LNCAP (cell line): ENCODE results near the gene PAPSS2.

Experiments
- CTCF ChIP-seq: fragments of 450-650 bp; IDR thresholded peaks from 2 replicates; pipeline ENCODE4 v1.5.1; 2017; ENCODE audit warnings: mild to moderate bottlenecking

PAPSS2 gene

GRCh38 chr10:87635498-87636312 lies 24.0 kb upstream of the PAPSS2 start:
- TF ChIP-seq CTCF, result no peak

GRCh38 chr10:87636313-87636915 lies 23.3 kb upstream of the PAPSS2 start:
- TF ChIP-seq CTCF, result no peak

GRCh38 chr10:87639493-87639892 lies 20.2 kb upstream of the PAPSS2 start:
- TF ChIP-seq CTCF, result no peak

- TF ChIP-seq CTCF, result no peak
Observed at GRCh38 chr10:87640043-87640442, 19.6 kb upstream of the PAPSS2 start.

GRCh38 chr10:87642486-87642885 lies 17.2 kb upstream of the PAPSS2 start:
- TF ChIP-seq CTCF, result no peak

GRCh38 chr10:87642988-87643387 lies 16.7 kb upstream of the PAPSS2 start:
- no peak for TF ChIP-seq CTCF

- TF ChIP-seq CTCF, result no peak
Observed at GRCh38 chr10:87643920-87644319, 15.8 kb upstream of the PAPSS2 start.
